Activated naive CD4-positive, alpha-beta T cell treated with anti-CD3 and anti-CD28 coated beads, Interleukin-2, amount 50 U/mL, for 72 hours (primary cell): Measurements from ENCODE around the gene F11. TPM values are rescaled to one million over a fixed set of nuclear protein-coding genes. Genes with fewer than 3 reads are reported as not detected.
"Not testable (repeated sequence)": the region's sequence is repeated elsewhere in the genome, so short reads cannot be mapped to it uniquely, and the experiment has no call there.

Experiments used
- ATAC-seq, 2 donors: fragments of 150-1000 bp; cut with Tn5 transposase; 2 replicates each; pipeline ENCODE4 v1.10.0; 2021; ENCODE audit warnings: mild to moderate bottlenecking in 2 of 2, moderate library complexity in 2 of 2
- DNase-seq, 2 donors: peaks; one replicate each; pipeline ENCODE4 v3.0.0; 2021 to 2022; ENCODE audit warnings: low spot score in 2 of 2
- H3K27ac Mint-ChIP-seq, 2 donors: one replicate each; pipeline ENCODE4 v1.8.0; 2022; ENCODE audit warnings: mild to moderate bottlenecking in 2 of 2, mixed read lengths in 2 of 2
- H3K36me3 Mint-ChIP-seq, 2 donors: one replicate each; pipeline ENCODE4 v1.8.0; 2022; ENCODE audit warnings: mixed read lengths in 2 of 2
- H3K9me3 Mint-ChIP-seq, 2 donors: one replicate each; pipeline ENCODE4 v1.8.0; 2022; ENCODE audit warnings: mixed read lengths in 2 of 2
- total RNA-seq, 2 donors: library from RNA; stranded (reverse); gene quantifications; one replicate each; pipeline ENCODE4 v1.2.3, GENCODE V29; 2022

F11 gene
- total RNA-seq, 2 donors from 2014 or later: not detected

DNA sequence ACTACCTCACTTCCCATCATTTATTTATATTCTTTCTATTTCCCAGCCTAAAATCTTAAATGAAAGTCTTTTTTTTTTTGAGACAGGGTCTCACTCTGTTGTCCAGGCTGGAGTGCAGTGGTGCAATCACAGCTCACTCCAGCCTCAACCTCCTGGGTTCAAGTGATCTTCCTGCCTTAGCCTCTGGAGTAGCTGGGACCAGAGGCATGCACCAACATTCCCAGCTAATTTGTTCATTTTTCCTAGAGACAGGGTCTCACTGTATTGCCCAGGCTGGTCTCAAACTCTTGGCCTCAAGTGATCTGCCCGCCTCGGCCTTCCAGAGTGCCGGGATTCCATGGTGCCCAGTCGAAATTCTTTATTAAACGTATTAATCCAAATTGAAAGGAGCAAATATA is 7.4 kb downstream of the F11 start:
- DNase-seq, H3K27ac Mint-ChIP-seq, ATAC-seq, H3K36me3 Mint-ChIP-seq, H3K9me3 Mint-ChIP-seq: not testable (repeated sequence)

DNA sequence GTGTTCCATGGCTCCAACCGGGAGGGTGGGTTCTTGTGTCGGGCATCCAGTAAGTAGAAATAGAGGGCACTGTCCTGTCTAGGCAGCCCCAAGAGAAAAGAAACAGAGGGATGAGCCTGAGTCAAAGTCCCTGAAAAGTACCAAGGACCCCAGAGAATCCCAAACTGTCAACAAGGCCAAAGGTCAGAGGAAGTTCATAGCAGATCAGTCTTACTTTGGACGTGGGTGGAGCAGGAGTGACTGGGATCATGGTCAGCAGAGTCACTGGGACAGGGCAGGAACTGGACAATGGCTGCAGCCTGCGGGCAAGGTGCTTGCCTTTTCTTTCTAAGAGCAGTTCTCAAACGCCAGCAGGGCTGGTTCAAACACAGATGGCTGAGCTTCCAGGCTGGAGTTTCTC is 17.3 kb downstream of the F11 start:
- DNase-seq: no peak
- Mint-ChIP-seq H3K9me3 (no peaks in the 10 kb centered on the region), H3K36me3 (no peaks in the 10 kb centered on the region), H3K27ac (no peak overlapping the region)
- no peak for ATAC-seq

DNA sequence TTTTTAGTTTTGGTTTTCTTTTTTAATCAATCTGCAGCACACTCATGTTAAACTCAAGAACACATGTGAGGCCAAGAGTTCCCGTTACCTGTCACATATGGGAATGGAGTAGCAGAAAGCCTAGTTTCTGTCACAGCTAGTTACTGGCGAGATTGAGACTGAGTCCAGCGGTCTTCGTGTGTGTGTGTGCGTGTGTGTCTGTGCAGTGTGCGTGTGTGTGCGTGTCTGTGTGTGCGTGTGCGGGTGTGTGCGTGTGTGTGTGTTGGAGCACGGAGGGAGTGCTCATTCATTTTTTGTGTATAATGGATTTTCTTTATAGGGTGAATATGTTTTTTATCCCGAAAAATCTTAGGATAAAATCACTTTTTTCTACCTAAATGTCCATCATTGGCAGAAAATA is 19.2 kb downstream of the F11 start:
- Mint-ChIP-seq H3K27ac (no peak overlapping the region), H3K36me3 (no peaks in the 10 kb centered on the region), H3K9me3 (no peaks in the 10 kb centered on the region)
- ATAC-seq (no peak), DNase-seq (no peak)

DNA sequence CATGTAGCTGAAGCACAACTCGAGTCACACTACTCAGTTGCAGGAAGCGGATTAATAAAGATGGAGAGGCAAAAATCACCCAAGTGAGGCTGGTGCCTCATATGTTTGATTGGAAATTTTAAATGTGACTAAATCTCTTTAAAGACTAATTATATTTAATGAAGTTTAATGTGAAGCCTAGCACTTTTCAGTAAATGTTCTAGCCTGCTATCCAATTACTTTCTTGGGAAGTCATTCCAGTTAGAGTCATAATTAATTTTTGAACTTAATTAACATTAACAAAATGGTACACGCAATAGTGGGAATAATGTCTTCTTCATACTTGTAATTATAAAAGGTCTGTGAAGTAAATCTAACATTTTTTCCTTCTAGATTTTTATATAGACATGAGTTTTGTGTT is 20.6 kb downstream of the F11 start:
- Mint-ChIP-seq H3K36me3 (no peaks in the 10 kb centered on the region), H3K9me3 (no peaks in the 10 kb centered on the region), H3K27ac (no peak overlapping the region)
- DNase-seq (no peak), ATAC-seq (no peak)

DNA sequence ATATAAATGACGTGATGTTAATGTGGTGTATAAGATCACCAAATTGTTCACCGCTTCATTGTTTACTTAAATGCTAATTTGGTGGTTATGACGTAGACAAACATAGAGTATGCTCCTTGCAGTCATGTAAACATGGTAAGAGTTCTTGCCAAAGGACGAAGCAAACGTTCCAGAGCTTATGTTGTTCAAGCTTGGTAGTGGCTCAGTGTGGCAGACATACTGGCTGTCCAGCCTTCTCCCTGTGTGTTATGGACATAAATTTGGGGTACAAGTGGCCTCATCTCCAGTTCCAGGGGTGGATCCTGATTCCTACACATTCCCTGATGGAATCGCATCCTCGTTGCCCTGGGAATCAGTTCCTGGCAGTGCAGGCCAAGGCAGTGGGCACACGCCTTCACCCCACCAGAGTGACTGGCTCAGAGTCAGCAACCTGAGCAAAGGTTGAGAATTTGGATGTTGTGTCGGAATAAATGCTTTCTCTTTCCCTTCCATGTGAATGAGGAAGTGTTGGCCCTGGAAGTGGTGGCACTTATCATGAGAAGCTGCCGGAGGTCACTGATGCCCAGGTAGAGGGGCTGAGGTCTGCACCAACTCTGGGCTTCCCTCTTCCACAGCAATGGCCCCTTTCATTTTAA is 25.4 kb downstream of the F11 start:
- ATAC-seq (no peak), DNase-seq (no peak)
- no peaks in the 10 kb centered on the region for H3K36me3 Mint-ChIP-seq
- no peaks in the 10 kb centered on the region for H3K9me3 Mint-ChIP-seq
- H3K27ac Mint-ChIP-seq: no peak overlapping the region

GRCh38 chr4:186294160-186294559 is 28.2 kb downstream of the F11 start:
- H3K9me3 Mint-ChIP-seq: no peaks in the 10 kb centered on the region
- H3K36me3 Mint-ChIP-seq: peaks cover 0 to 6% of the 10 kb centered on the region in 2 donors
- ATAC-seq (peak in 1 of 2 donors; percentile 65), DNase-seq (no peak)
- no peak overlapping the region for H3K27ac Mint-ChIP-seq

DNA sequence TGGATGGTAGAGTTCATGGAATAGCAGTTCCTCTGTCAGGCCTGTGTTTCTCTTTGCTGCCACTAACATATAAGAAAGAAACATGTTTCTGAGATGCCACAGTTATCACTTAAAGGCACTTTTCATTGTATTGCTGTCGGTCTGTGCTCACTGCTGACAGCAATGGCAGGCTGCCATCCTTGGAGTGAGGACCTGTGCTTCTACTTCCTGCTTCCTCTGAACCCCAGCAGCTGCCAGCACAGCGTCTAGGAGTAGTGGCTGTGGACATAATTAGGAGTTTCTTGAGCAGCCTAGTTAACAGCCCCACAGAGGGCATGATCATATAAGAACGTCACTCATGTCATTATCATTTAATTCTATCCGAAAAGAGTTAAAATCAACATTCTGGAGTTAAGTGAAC is 30.5 kb downstream of the F11 start:
- H3K27ac Mint-ChIP-seq: no peak overlapping the region
- H3K9me3 Mint-ChIP-seq: no peaks in the 10 kb centered on the region
- no peak for DNase-seq
- peaks cover 0 to 6% of the 10 kb centered on the region in 2 donors for H3K36me3 Mint-ChIP-seq
- no peak for ATAC-seq

DNA sequence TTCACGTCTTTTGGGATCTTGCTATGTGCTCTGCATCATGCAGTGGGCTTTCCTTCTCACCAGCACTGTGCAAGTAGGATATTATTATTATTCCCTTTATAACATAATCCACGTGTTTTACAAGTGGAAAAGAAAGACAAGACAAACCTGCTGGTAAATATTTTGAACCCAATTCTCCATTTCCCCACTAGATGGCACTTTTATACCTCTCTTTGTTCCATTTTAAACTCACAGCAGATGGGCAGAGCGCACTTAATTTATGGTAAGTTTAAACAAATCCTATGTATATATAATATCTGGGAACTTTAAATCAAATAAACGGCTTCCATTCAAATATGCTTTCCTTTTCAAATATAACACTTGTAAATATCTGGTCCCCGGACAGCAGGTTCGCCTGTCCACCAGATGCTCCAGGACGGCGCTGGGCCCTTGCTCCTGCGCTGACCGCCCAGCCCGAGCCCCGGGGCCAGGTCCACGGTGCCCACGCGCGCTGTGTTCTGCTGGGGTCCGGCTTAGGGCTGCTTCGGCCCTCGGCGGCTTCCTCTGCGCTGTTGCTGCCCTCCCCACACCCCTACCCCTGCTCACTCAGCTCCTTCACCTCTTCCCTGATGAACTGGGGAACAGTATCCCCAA is 31.1 kb downstream of the F11 start:
- H3K27ac Mint-ChIP-seq: no peak overlapping the region
- ATAC-seq: no peak
- no peak for DNase-seq
- H3K9me3 Mint-ChIP-seq: no peaks in the 10 kb centered on the region
- peaks cover 0 to 6% of the 10 kb centered on the region in 2 donors for H3K36me3 Mint-ChIP-seq

- Mint-ChIP-seq H3K9me3 (no peaks in the 10 kb centered on the region), H3K36me3 (peaks cover 0 to 6% of the 10 kb centered on the region in 2 donors), H3K27ac (no peak overlapping the region)
- DNase-seq: no peak
- ATAC-seq: peak in 1 of 2 donors; percentile 16
Observed at GRCh38 chr4:186298031-186298647, 32.1 kb downstream of the F11 start.

- Mint-ChIP-seq H3K9me3 (no peaks in the 10 kb centered on the region), H3K27ac (no peak overlapping the region), H3K36me3 (peaks cover 0 to 6% of the 10 kb centered on the region in 2 donors)
- DNase-seq: no peak
- ATAC-seq: no peak
Observed at GRCh38 chr4:186299291-186299690, 33.3 kb downstream of the F11 start.

DNA sequence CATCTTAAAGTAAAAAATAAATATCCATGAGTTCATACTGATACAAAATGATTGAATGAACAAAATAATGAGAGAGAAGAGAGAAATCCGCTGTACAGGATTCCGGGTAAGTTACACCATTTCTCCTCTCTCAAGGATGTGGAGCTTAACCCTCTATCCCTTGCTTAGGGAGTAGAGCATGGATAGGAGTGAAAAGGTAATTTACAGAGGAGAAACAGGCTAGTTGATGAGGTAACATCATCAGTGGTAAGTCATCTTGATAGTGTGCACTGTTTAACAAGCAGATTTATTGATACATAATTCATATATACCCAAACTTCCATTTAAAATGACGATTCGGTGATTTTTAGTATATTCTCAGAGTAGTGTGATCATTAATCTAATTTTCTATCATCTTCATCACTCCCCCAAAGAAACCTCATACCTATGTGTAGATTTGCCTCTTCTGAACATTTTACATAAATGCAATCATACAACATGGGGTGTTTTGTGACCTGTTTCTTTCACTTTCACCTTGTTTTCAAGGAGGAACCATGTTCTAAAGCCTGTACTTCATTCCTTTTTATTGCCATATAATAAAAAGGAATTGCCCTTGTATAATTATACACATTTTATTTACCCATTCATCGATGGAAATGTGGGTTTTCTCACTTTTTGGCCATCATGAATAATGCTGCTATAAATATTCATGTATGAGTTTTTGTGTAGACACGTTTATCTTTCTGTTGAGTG is 34.8 kb downstream of the F11 start:
- H3K9me3 Mint-ChIP-seq: no peaks in the 10 kb centered on the region
- no peak overlapping the region for H3K27ac Mint-ChIP-seq
- DNase-seq (no peak), ATAC-seq (no peak)
- H3K36me3 Mint-ChIP-seq: peaks cover 0 to 6% of the 10 kb centered on the region in 2 donors

DNA sequence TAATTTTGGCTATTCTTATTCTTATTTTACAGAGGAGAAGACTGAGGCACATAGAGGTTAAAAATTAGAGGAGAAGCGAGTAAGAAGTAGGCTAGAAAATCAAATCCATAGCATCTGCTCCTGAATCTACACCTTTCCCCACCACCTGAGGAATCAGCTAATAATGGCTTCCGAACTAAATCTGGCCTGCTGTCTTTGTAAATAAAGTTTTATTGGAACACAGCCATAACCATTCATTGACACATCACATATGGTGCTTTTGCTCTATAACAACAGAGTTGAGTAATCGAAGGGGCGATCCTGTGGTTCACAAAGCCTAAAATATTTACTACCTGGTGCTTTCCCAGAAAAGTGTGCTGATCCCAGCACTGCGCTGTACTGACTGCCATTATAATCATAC is 38.2 kb downstream of the F11 start:
- Mint-ChIP-seq H3K9me3 (no peaks in the 10 kb centered on the region), H3K36me3 (no peaks in the 10 kb centered on the region), H3K27ac (no peak overlapping the region)
- no peak for DNase-seq
- no peak for ATAC-seq

DNA sequence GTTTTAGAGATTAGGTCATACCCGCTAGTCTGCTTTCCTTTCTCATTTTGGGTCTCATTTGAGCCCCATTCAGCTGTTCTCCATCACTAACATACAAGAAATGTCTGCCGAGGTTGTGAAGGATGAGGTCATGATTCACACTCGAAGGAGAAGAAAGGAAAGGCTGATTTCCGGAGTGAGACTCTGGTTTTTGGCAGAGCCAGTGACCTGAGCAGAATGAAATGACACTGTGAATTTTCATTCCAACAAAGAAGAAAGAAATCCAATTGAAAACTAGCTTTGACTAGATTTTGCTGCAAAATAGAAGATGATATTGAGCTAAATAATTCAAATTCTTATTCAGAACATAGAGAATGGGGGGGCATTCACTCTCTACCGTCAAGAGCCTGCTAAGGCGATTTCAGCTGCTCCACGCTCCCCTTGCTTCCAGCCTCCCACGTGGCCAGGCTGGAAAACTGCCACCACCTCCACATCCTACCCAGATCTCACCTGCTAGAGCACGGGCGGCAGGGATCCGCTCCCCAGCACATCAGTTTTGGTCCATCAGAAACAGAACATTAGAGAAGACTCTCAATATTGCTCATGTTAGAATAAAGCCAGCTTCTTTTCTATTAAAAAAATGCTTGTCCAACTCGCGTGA is 39.0 kb downstream of the F11 start:
- Mint-ChIP-seq H3K36me3 (no peaks in the 10 kb centered on the region), H3K9me3 (no peaks in the 10 kb centered on the region), H3K27ac (no peak overlapping the region)
- no peak for DNase-seq
- no peak for ATAC-seq

DNA sequence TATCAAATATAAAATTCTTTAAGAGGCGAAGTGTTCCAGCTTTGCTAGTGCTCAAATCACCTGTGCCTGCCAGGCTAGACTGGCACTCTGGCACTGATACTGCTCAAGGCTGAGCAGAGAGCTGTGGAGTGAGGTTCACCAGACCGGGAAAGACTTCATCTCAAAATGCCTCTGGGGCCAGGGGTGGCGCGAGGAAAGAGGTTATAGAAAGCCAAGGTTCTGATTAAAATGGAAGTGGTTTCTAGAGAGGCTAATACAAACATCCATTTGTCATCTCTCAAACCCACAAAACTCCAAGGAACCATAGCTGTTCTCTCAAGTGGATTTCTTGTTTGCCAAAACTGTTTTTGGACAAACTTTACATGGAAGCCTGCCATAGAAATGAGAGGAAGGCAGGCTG is 41.5 kb downstream of the F11 start:
- Mint-ChIP-seq H3K27ac (no peak overlapping the region), H3K36me3 (no peaks in the 10 kb centered on the region), H3K9me3 (no peaks in the 10 kb centered on the region)
- ATAC-seq (no peak), DNase-seq (no peak)

DNA sequence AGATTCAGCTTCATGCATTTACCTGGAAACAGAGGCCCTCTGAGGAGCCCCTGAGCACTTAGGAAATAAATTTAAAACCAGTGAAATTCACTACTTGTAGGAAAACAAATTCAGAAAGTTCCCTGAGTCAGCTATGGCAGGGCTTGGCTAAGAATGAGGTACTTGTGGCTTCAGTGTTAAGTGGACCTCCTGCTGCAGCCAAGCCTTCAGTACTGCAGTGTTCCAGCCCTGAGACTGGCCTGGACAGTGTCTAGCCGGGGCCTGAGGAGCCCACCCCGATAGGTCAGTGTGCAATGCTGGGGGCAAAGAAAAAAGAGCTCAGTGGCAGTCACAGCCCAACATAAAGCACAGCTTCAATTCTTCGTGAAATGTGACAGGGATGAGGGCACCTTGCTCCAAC is 41.9 kb downstream of the F11 start:
- no peak overlapping the region for H3K27ac Mint-ChIP-seq
- no peaks in the 10 kb centered on the region for H3K36me3 Mint-ChIP-seq
- no peaks in the 10 kb centered on the region for H3K9me3 Mint-ChIP-seq
- no peak for DNase-seq
- ATAC-seq: no peak

DNA sequence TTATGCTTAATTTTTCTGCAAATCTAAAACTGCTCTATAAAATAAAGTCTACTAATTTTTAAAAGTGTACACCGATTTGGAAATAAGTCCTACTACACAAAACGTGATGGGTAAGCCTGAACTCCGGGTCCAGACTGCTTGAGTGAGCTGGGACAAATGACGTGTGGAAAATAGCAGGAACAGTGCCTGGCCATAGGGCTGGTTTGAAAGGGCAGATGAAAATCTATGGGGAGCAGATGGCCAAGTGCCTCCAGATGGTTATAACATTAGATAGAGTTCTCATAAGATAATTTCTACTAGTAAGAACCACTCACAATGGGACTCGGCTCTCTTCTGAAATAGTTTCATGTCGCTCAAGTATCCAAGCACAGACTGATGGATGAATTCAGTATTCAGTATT is 52.5 kb downstream of the F11 start:
- Mint-ChIP-seq H3K27ac (no peak overlapping the region), H3K36me3 (no peaks in the 10 kb centered on the region), H3K9me3 (no peaks in the 10 kb centered on the region)
- no peak for DNase-seq
- no peak for ATAC-seq

GRCh38 chr4:186324660-186325059 is 58.7 kb downstream of the F11 start:
- DNase-seq, H3K36me3 Mint-ChIP-seq, H3K27ac Mint-ChIP-seq, H3K9me3 Mint-ChIP-seq, ATAC-seq: not testable (repeated sequence)
